ENCODE data around the gene FBXO42. TPM values are rescaled to one million over a fixed set of nuclear protein-coding genes. Genes with fewer than 3 reads are reported as not detected.

The FBXO42 gene
- total and polyA plus RNA-seq, 2 donors (not counting 3 experiments of a cell fraction or from before 2014, with no cell fraction given): 16.3 to 20.4 TPM

DNA sequence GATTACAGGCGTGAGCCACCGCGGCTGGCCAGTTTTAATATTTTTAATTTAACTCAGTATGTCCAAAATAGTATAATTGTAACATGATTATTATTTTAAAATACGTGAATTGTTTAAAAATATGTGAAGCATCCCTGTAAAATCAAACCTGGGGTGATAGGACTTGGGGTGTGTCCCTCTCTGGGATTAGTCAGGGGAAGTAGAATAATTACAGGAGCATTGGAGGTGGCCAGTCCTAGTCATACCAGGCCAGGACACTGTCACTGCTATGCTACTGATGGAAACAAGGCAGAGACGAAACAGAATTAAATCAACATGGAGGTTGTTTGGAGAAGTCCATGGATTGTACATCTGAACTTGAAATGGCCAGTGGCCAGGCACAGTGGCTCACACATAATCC lies 31.6 kb upstream of the FBXO42 start:
- peaks cover 21% of the 10 kb centered on the region for H3K4me1 ChIP-seq (ENCODE audit: control insufficient read depth, extremely low read depth, insufficient read depth, low read length)
- no peak overlapping the region for H3K9ac ChIP-seq (replicated peaks; ENCODE audit: extremely low read depth, insufficient read depth, low read length)
- CTCF ChIA-PET: no interaction called here
- no TSS peak for BruUV-seq (replicated peaks)
- H3K36me3 ChIP-seq (ENCODE audit: control insufficient read depth in 2 of 2, extremely low read depth in 1 of 2, insufficient read depth in 2 of 2, low read length in 2 of 2): peaks cover 0 to 5% of the 10 kb centered on the region in 2 experiments
- peaks cover 97% of the 10 kb centered on the region for H3K79me2 ChIP-seq (ENCODE audit: control insufficient read depth, insufficient read depth, low read length)
- TF ChIP-seq FOS (IDR thresholded peaks at IDR 0.05; ENCODE audit: borderline replicate concordance, insufficient read depth, low read length): no peak
- TF ChIP-seq POLR2A (IDR thresholded peaks at IDR 0.05; ENCODE audit: low read depth, low read length): no peak
- TF ChIP-seq GATA2 (IDR thresholded peaks at IDR 0.05; ENCODE audit: insufficient read depth, insufficient read length, low read depth, low read length): no peak
- TF ChIP-seq CTCF (IDR thresholded peaks at IDR 0.05; ENCODE audit: extremely low read depth in 1 of 2, insufficient read depth in 1 of 2, low read depth in 1 of 2, low read length in 2 of 2): no peak
- no peak for TF ChIP-seq EZH2 (IDR thresholded peaks at IDR 0.05; ENCODE audit: borderline replicate concordance, low read depth, low read length, severe bottlenecking)
- no peak for TF ChIP-seq JUN (IDR thresholded peaks at IDR 0.05; ENCODE audit: borderline replicate concordance, insufficient read depth, insufficient read length, low read depth)
- TF ChIP-seq POLR2AphosphoS5 (IDR thresholded peaks at IDR 0.05; ENCODE audit: insufficient read depth, low read depth, low read length): no peak
- TF ChIP-seq, protein P1, sequence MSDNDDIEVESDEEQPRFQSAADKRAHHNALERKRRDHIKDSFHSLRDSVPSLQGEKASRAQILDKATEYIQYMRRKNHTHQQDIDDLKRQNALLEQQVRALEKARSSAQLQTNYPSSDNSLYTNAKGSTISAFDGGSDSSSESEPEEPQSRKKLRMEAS (IDR thresholded peaks at IDR 0.05; ENCODE audit: insufficient read depth, insufficient read length): no peak
- no peak for TF ChIP-seq MYC (IDR thresholded peaks at IDR 0.05; ENCODE audit: low read depth, low read length)
- DNase-seq (ENCODE audit: low read depth, low spot score) (no peak), FAIRE-seq (no peak)
- no peak overlapping the region for H3K4me2 ChIP-seq (ENCODE audit: insufficient read depth, low read length)
- no peaks in the 10 kb centered on the region for H4K20me1 ChIP-seq (replicated peaks; ENCODE audit: control insufficient read depth, extremely low read depth, insufficient read depth, low read length)
- no peak overlapping the region for H3K4me3 ChIP-seq (replicated peaks in 1 of 3; ENCODE audit: insufficient read depth in 1 of 3, low read depth in 1 of 3, low read length in 3 of 3)
- no peaks in the 10 kb centered on the region for H3K27me3 ChIP-seq (ENCODE audit: control insufficient read depth in 2 of 2, insufficient read depth in 2 of 2, low read length in 2 of 2)
- H3K9me1 ChIP-seq (replicated peaks; ENCODE audit: control insufficient read depth, extremely low read depth, insufficient read depth, low read length): no peaks in the 10 kb centered on the region
- H3K27ac ChIP-seq (ENCODE audit: insufficient read depth, low read depth, low read length): no peak overlapping the region
- no peaks in the 10 kb centered on the region for H3K9me3 ChIP-seq (replicated peaks; ENCODE audit: control insufficient read depth, insufficient read depth, low read length)
- dilution Hi-C loops (cut with MboI; ENCODE audit: extremely low pct_ligation_motif_present, low sequenced_read_pairs) (no loop called here), intact Hi-C loops (cut with micrococcal nuclease) (loop anchor here (1.0 kb wide), 1 partner anchor 8 kb away; no protein-coding TSS in a partner anchor)
- H2AFZ ChIP-seq (ENCODE audit: low read depth, low read length): no peak overlapping the region
- POLR2A ChIA-PET: no interaction called here

All from endothelial cell of umbilical vein (primary cell).